K562 (cell line): ENCODE measurements around the gene AGPAT3. TPM values are rescaled to one million over a fixed set of nuclear protein-coding genes. Genes with fewer than 3 reads are reported as not detected.

Source experiments
- CUX1 ChIP-seq: fragments of 200-800 bp; sonication (Bioruptor generic); IDR thresholded peaks from 2 replicates; pipeline ENCODE4 v1.6.1; 2016; ENCODE audit warnings: missing genetic modification characterization, missing compliant biosample characterization
- DMBX1 ChIP-seq: fragments of 250-450 bp; sonication (Bioruptor Pico); IDR thresholded peaks from 2 replicates; pipeline ENCODE4 v1.8.0; 2022; ENCODE audit warnings: inconsistent platforms, mild to moderate bottlenecking, moderate library complexity, borderline replicate concordance
- HCFC1 ChIP-seq: IDR thresholded peaks from 2 replicates; pipeline ENCODE4 v1.6.1; 2012; ENCODE audit warnings: low read depth, low read length, improper control_type of control experiment
- HLTF ChIP-seq: fragments of 450-650 bp; IDR thresholded peaks from 2 replicates; pipeline ENCODE4 v1.6.1; 2016
- JUND ChIP-seq, 2 experiments: IDR thresholded peaks; 2 replicates in 1 of 2; 3 replicates in 1 of 2; pipeline ENCODE4 v1.6.1; 2011; ENCODE audit warnings: borderline replicate concordance in 2 of 2, low read depth in 2 of 2, low read length in 2 of 2, improper control_type of control experiment in 1 of 2, missing biosample characterization in 1 of 2, missing genetic modification characterization in 1 of 2, missing genetic modification reagents in 1 of 2
- KLF1 ChIP-seq: fragments of 450-650 bp; IDR thresholded peaks from 2 replicates; pipeline ENCODE4 v1.6.1; 2016; ENCODE audit warnings: missing genetic modification characterization, missing compliant biosample characterization
- SREBF2 ChIP-seq: sonication (generic); formaldehyde crosslinking; IDR thresholded peaks from 2 replicates; pipeline ENCODE4 v1.4.0; 2020; ENCODE audit warnings: mild to moderate bottlenecking, missing genetic modification reagents
- SRF ChIP-seq, 2 experiments: fragments of 250-450, 450-650 bp in 1 of 2; sonication (Bioruptor Pico) in 1 of 2; sonication (generic) in 1 of 2; formaldehyde crosslinking; IDR thresholded peaks; 2 replicates each; pipeline versions ENCODE4 v1.5.0 to v1.5.1; 2020 to 2022; ENCODE audit warnings: mild to moderate bottlenecking in 1 of 2, missing genetic modification reagents in 1 of 2
- ZNF589 ChIP-seq: fragments of 200-800 bp; sonication (Bioruptor generic); IDR thresholded peaks from 2 replicates; pipeline ENCODE4 v1.6.1; 2016; ENCODE audit warnings: low read depth, missing genetic modification characterization, missing compliant biosample characterization
- polyA plus RNA-seq, 8 experiments: library from polyadenylated mRNA; depleted of rRNA in 4 of 8; stranded (reverse) in 5 of 8; unstranded in 3 of 8; fragments of >200 nt; fragmentation: Nextera tagmentation in 2 of 8; fragmentation: Illumina TruSeq in 1 of 8; extraction: Ambion mirVana in 2 of 8; extraction: Trizol in 1 of 8; gene quantifications; 2 replicates each; pipeline versions ENCODE4 v1.2.1 to v1.2.3, GENCODE V29; 2011 to 2014; ENCODE audit warnings: inconsistent platforms in 1 of 8, missing spikeins in 1 of 8
- total RNA-seq, 7 experiments: library from RNA; depleted of rRNA in 6 of 7; stranded (reverse); fragments of >200 nt in 6 of 7; fragmentation: Illumina TruSeq in 2 of 7; extraction: Trizol in 2 of 7; gene quantifications; 2 replicates each; pipeline versions ENCODE4 v1.2.1 to v1.2.3, GENCODE V29; 2011 to 2021; ENCODE audit warnings: low replicate concordance in 1 of 7
- TF ChIP-seq, protein P1 (sequence below): fragments of 450-650 bp; conservative IDR thresholded peaks from 2 replicates; pipeline ENCODE4 v1.6.1; 2016; ENCODE audit warnings: missing genetic modification characterization, low read depth, mild to moderate bottlenecking, control low read depth, missing compliant biosample characterization
- TF ChIP-seq, protein P2 (sequence below), 2 experiments: fragments of 450-650 bp; formaldehyde crosslinking in 1 of 2; IDR thresholded peaks; 2 replicates each; pipeline versions ENCODE4 v1.4.0 to v1.6.1; 2014 to 2020; ENCODE audit warnings: mild to moderate bottlenecking in 2 of 2, borderline replicate concordance in 1 of 2, low read depth in 1 of 2

AGPAT3 gene
- total and polyA plus RNA-seq, 9 of the 15 experiments (the other 6 are each of a cell fraction or from before 2014, with no cell fraction given), result 1.5 to 88.4 (median 35.7) TPM

- no peak for TF ChIP-seq JUND (IDR thresholded peaks at IDR 0.05; ENCODE audit: borderline replicate concordance, low read depth, low read length)
- no peak for TF ChIP-seq JUND (tag; IDR thresholded peaks at IDR 0.05; ENCODE audit: borderline replicate concordance, low read depth, low read length)
- TF ChIP-seq KLF1 (tag), result peak; percentile 81
- peak; percentile 67; the same call in 1 of the 2 replicates for TF ChIP-seq CUX1
- TF ChIP-seq, protein P1, sequence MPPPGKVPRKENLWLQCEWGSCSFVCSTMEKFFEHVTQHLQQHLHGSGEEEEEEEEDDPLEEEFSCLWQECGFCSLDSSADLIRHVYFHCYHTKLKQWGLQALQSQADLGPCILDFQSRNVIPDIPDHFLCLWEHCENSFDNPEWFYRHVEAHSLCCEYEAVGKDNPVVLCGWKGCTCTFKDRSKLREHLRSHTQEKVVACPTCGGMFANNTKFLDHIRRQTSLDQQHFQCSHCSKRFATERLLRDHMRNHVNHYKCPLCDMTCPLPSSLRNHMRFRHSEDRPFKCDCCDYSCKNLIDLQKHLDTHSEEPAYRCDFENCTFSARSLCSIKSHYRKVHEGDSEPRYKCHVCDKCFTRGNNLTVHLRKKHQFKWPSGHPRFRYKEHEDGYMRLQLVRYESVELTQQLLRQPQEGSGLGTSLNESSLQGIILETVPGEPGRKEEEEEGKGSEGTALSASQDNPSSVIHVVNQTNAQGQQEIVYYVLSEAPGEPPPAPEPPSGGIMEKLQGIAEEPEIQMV (tag), result peak; percentile 36; the same call in 1 of the 2 replicates
- TF ChIP-seq SRF (CRISPR knock-in tag; IDR thresholded peaks at IDR 0.05), result peak; percentile 76 to 96; a peak in 3 of 4 replicates
- no peak for TF ChIP-seq HLTF
- TF ChIP-seq, protein P2, sequence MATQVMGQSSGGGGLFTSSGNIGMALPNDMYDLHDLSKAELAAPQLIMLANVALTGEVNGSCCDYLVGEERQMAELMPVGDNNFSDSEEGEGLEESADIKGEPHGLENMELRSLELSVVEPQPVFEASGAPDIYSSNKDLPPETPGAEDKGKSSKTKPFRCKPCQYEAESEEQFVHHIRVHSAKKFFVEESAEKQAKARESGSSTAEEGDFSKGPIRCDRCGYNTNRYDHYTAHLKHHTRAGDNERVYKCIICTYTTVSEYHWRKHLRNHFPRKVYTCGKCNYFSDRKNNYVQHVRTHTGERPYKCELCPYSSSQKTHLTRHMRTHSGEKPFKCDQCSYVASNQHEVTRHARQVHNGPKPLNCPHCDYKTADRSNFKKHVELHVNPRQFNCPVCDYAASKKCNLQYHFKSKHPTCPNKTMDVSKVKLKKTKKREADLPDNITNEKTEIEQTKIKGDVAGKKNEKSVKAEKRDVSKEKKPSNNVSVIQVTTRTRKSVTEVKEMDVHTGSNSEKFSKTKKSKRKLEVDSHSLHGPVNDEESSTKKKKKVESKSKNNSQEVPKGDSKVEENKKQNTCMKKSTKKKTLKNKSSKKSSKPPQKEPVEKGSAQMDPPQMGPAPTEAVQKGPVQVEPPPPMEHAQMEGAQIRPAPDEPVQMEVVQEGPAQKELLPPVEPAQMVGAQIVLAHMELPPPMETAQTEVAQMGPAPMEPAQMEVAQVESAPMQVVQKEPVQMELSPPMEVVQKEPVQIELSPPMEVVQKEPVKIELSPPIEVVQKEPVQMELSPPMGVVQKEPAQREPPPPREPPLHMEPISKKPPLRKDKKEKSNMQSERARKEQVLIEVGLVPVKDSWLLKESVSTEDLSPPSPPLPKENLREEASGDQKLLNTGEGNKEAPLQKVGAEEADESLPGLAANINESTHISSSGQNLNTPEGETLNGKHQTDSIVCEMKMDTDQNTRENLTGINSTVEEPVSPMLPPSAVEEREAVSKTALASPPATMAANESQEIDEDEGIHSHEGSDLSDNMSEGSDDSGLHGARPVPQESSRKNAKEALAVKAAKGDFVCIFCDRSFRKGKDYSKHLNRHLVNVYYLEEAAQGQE (IDR thresholded peaks at IDR 0.05; ENCODE audit: borderline replicate concordance), result peak; percentile 69; the same call in 1 of the 2 replicates
- TF ChIP-seq, protein P2 (CRISPR knock-in tag; IDR thresholded peaks at IDR 0.05; ENCODE audit: low read depth), result no peak
- no peak for TF ChIP-seq HCFC1
- peak; percentile 82; the same call in 1 of the 2 replicates for TF ChIP-seq ZNF589 (CRISPR knock-in tag)
- TF ChIP-seq SREBF2 (CRISPR knock-in tag), result no peak
- TF ChIP-seq DMBX1 (CRISPR knock-in tag), result peak; percentile 84
Measured at GRCh38 chr21:43859747-43860214, 5.2 kb upstream of the AGPAT3 start (continued).
